Activated CD4-positive, CD25-positive, alpha-beta regulatory T cell (primary cell): Measurements from ENCODE around the gene TAT.
"Not testable (repeated sequence)": the region's sequence is repeated elsewhere in the genome, so short reads cannot be mapped to it uniquely, and the experiment has no call there.

ENCODE experiments used
- DNase-seq, 4 experiments: peaks; one replicate each; lab custom pipeline; 2025; lab: John Stamatoyannopoulos, UW

Gene TAT

DNA sequence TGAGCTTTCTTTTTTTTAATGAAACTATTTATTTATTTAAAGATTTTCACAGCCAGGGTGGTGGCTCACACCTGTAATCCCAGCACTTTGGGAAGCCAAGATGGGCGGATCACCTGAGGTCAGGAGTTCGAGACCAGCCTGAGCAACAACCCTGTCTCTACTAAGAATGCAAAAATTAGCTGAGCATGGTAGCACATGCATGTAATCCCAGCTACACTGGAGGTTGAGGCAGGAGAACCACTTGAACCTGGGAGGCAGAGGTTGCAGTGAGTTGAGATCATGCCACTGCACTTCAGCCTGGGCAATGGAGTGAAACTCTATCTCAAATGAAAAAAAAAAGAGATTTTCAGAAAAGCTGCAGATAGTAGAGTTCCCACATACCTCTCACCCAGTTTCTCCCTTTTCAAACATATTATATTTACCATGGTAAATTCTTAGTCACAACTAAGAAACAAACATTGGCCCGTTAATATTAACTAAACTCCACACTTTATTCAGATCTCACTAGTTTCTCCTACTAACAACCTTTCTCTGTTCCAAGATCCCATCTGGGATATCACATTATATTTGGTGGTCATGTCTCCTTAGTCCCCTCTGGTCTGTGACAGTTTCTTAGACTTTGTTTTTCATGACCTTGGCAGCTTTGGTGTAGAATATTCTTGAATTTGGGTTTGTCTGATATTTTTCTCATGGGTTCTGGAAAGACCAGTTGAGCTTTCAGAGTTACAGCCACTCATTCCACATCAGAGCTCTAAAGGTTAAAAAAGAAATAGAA, 7.8 kb upstream of the TAT start:
- no peak for DNase-seq

- DNase-seq = not testable (repeated sequence)
Observed at GRCh38 chr16:71582553-71582848, 5.6 kb upstream of the TAT start.

DNA sequence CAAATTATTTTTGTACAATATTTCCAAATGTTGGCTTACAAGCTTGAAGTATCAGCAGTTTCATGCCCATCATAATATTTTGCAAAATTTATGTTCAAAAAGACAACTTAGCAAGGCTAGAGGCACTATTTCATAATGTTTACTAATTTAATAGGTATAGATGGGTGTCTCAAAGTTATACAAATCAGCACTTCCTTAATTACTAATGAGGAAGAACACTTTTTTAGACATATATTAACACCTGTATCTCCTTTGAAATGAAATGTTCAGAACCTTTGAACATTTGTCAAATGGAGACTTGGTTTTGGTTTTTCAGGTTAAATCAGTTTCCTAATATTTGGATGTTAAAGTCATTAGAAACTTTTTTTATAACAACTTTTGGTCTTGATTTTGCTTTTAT, 2.2 kb downstream of the TAT start:
- no peak for DNase-seq

DNA sequence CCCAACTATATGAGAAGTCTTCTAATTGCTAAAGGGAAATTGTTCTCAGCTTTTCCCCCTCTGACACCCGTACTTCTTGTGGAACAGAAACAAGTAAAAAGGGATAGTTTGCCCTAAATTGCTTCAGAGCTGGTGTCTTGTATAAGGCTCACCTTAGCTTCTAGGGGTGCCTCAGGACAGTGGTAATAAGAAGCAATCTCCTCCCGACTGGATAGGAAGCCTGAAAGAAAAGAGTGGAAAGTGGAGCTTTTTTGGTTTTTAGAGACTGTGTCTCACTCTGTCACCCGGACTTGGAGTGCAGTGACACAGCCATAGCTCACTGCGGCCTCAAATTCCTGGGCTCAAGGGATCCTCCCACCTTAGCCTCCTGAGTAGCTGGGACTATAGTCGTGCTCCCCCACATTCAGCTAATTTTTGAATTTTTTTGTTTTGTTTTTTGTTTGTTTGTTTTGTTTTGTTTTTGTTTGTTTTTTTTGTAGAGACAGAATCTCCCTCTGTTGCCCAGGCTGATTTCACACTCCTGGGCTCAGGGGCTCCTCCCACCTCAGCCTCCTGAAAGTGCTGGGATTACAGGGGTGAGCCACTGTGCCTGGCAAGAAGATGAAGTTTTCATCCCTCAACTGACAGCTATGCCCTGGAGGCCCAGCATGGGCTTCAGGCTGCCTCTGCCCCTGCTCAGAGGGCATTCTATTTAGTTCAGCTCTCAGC, 3.4 kb downstream of the TAT start:
- DNase-seq = no peak

DNA sequence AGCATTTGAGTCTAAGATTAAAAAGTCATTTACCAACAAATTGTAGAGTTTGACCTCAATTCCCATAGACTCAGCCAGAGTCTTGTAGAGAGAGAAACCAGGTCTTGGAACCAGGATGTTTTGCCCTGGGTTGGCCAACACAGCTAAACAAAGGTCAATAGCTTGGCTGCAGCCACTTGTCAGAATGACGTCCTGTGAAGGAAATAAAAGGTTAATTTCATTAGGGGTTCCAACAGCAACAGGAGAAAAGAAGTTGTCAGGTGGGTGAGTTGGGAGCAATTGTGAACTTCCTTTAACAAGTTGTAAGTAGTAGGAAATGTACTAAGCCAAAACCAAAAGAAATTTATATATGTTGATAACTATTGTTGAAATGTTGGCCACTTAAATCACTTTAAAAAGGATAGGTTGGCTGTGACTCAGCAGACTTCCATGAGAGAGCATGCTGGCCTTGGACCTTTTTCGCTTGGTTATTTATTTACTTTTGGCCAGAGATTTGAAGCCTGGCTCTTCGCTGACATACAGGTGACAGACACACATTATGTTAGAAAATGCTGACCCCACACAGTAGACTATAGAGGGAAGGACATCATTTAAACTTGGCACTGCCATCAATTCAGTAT, 4.3 kb downstream of the TAT start:
- DNase-seq = no peak

- DNase-seq = no peak
Observed at GRCh38 chr16:71570144-71570543, 6.7 kb downstream of the TAT start.

DNA sequence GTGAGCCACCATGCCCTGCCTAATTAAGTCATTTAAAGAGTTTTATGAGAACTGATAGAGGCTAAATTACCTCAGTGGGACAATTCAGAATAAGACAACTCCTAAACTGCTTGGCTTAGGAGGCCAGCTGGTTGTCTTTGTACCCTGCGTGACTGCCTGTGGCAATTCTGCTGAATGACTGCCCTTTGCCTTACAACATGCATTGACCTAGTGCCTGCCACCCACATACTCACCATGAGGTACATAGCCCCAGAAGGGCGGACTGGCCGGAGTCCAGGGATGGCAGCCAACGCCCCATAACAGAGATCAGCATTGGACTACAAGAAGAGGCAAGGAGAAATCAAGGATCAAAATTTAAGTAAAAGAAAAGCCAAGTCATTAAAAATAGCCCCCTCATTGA, 7.3 kb downstream of the TAT start:
- no peak for DNase-seq

DNA sequence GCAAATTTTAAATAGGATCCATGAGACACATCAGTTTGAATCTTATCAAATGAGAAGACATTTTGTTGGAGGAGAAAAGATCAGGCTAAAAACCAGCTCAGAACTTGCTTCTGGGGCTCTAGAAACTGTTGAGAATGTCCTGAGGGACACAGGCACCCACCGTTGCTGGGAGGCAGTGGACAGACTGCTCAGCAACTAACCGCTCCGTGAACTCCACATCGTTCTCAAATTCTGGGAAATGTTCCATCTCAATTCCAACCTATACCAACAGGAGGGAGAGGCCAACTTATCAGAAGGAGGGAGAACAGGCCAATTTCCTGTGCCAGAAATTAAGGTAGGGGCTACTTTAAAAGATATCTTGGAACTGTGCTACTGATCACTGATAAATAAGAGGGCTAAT, 8.3 kb downstream of the TAT start:
- DNase-seq = no peak

- no peak for DNase-seq
Observed at GRCh38 chr16:71567931-71568330, 9.0 kb downstream of the TAT start.

DNA sequence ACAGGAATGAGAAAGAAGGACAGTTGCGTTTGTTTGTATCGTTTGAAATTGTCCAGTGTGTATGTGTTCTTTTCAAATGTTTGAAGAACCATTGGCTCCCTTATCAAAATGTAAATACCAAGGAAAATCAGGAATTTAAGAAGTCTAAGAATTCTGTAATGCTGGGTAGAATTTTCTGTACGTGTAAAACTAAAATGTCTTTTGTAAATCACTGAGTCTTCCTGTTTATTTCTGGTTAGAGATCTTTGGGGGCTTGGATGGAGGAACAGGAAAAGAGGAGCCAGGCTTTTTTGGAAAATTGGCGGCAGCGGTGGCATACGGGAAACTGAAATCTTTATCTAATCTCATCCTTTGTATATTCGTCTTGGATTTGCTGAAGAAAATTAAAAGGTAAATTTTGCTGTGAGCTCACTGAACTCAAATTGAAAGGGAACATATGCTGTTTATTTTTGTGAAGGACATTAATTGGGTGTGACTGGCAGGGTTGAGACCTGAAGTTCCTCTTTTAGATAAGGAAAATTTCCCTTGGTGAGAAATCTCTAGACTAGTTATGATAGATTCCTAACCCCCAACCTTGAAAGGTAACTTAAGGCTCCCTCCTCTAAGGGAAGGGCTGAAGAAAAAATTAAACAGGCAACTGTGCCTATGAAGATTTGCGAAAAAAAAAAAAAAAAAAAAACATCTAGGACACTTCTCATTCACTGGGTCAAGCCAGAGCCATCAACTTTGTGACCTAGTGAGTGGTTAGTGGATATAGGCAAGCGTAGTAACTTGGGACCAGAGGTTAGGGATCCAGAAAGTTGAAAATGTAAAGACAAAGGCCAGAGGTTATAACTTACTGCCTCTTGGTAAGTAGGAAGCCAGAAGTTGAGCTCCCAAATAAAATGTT, 10.8 kb downstream of the TAT start:
- DNase-seq = no peak

DNA sequence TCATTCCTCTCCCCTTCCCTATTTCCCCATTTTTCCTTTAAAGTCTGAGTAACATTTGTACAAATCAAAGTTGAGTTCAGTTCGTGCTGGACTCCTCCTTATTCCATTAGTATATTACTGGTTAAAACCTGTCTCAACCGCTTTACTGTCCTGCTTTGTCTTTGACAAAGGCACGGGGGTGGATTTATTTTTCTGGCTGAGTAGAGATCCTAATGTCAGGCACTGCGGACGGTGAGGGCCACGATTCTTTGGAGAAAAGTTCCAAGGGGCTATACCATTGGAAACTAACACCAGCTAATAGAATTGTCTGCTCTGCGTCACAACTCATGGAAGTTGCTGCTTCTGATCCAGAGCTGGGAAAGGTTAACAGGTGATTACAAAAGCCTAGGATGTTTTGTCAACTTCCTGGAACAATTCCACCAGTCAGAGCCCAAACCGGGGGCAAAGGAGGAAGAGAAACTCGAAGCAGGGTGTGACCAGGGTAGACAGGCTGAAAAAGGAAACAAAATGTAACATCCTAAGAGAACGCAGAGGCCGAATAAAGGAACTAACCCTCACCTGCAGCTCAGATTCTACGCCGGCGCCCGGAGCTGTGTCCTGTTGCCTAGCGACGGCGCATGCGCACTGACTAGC, 12.4 kb downstream of the TAT start:
- no peak for DNase-seq

DNA sequence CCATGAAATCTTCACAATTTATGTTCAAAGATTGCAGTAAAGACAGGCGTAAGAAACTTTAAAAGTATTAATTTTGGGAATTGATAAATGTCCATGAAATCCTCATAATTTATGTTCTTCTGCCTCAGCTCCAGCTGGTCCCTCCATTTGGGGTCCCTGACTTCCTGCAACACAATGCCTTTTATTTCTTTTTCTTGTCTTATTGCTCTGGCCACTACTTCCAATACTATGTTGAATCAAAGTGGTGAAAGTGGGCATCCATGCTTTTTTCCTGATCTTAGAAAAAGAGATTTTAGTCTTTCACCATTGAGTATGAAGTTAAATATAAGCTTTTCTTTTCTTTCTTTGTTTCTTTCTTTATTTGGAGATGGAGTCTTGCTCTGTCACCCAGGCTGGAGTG, 14.3 kb downstream of the TAT start:
- DNase-seq = no peak

DNA sequence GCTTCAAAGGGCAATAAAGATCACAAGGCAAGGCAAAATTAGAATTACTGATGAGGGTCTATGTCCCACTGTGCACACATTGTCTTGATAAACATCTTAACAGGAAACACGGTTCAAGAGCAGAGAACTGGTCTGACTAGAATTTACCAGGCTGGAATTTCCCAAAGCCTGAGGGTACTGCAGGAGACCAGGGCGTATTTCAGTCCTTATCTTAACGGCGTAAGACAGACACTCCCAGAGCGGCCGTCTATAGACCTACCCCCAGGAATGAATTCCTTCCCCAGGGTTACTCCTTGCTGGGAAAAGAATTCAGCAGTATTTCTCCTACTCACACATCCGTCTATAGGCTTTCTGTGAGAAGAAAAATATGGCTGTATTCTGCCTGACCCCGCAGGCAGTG, 15.0 kb downstream of the TAT start:
- DNase-seq = not testable (repeated sequence)

- no peak for DNase-seq
Observed at GRCh38 chr16:71559855-71560254, 17.0 kb downstream of the TAT start.

DNA sequence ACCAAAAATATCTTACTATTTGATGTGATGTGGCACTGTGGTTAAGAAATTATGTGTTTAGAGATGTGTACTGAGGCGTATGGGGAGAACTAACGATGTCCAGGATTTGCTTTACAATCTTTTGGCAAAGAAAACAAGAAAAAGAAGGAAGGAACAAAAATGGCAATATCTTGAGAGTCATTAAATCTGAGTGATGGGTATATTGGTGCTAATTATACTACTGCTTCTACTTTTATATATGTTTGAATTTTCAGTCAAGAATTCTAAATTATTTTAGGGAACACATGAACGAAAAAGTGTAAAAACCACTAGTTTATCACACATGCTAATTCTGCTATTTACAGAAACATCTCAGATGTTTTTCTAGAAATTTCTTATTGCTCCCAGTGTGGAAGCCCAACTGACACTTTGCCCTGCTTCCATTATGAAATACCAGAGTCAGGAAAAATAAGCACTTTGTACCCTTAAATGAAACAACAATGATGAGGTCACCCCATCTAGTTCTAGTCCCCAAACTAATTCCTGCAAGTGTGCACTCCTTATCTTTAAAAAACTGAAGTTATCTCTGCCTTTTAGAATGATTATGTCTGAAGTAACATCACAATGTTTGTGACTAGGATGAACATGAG, 18.8 kb downstream of the TAT start:
- no peak for DNase-seq

DNA sequence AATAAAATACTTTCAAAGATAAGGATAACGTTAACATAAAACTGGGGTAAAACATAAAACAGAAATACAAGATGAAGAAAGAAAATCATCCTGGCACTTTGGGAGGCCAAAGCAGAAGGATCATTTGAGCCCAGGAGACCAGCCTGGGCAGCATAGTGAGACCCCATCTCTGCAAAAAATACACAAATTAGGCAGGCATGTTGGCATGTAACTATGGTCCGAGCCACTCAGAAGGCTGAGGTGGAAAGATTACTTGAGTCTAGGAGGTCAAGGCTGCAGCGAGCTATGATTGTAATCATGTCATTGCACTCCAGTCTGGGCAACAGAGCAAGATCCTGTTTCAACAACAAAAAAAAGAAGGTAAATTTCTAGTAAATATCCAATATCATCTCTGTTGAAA, 19.6 kb downstream of the TAT start:
- no peak for DNase-seq

DNA sequence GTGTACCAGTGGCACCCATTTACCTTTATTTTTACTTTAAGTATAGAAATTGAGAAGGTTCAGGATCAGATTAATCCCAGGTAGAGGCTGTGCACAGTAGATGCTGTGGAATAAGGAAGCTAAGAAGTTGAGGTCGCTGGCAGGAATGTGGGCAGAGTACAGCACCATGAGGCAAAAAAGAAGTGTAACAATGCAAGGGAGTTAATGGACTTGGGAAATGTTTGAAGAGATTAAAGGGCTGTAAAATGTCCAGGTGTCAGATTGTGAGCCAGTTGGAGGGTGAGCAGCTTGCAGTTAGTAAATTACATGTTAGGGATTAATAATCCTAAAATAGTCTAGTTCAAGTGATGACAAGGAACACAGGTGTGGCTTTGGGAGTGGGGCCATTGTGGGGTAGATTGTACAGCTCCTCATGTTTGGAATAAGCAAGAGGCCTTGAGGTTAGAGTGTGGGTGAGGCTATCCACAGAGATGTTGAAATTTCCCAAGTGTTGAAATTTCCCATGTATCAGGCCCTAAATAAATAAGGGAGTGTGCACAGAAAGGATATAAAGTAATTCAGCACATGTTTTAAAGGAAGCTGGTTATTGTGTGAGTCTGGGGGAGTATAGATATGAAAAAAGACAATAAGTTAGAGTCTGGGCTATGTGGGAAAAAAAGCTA, 21.5 kb downstream of the TAT start:
- DNase-seq = no peak

DNA sequence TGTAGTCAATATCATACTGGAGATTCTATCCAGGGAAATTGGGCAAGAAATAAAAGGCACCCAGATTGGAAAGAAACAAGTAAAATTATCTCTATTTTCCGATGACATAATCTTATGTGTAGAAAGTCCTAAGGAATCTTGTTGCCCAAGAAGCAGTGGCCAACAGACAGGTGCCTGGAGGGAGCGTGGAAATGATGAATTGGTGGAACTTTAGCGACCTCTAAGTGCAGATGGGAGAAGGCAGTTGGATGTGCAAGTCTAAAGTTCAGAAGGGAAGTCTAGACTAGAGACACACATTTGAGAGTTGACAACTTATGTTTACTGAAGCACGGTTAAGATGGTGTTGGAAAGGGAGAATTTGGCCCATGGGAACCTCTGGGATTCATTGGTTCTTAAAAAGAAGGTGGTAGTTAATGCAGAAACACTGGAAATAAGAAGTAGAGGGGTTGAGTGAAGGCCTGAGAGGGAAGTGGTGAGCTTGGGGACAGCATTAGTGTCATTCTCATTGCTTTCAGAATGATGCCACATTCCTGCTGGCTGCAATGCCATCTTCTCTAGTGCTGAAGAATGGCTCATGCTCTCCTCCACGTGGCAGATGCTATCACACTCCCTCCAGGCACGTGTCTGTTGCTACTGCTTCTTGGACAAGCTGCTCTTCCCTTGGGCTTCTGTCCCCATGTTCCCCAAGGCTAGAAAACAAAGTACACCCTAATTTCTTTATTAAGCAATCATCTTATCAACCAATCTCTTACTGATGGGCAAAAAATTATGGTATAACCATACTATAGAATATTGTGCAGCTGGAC, 24.0 kb downstream of the TAT start:
- DNase-seq = no peak

DNA sequence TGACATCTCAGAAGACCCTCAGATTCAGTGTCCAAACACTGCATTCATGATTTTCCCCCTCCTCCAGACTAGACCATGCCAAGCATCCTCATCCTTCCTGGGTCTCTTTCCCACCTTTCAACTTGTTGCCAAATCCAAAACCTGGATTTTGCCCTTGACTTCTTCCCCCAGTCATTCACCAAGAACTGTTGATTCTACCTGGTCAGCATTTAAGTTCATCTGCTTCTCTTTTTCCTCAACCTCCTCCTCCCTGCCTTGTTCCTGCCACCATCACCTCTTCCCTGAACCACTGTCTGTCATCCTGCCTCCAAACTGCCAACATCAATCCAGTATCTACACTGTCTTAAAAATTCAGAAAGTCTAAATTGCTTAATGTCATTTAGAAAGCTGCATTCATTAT, 29.7 kb downstream of the TAT start:
- no peak for DNase-seq

DNA sequence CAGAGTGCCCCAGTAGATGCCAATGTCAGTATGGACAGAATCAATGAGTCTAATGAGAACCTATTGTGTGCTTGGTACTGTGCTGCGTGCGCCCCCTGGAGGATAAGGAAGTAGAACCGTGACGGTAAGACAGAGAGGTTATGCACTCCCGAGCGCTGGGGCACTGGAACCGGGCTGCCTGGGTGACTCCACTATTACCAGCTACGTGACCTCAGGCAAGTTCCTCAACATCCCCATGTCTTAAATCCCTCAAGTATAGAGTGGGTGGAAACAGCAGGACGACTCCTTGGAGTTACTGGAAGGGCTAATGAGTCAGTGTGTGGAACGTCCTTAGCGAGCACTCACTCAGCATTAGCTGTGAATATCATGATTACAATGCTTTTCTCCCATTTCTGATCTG, 34.5 kb downstream of the TAT start:
- peak in 3 of 4 experiments; percentile 8 to 25 (median 17) for DNase-seq
